Gastrocnemius medialis (tissue), 4 donors: ENCODE data around the gene YBEY.

Source experiments
- POLR2A ChIP-seq, 2 donors: fragments of 450-650 bp; IDR thresholded peaks; one replicate each; pipeline ENCODE4 v1.6.1; 2017; ENCODE audit warnings: antibody characterized with exemption in 2 of 2, mild to moderate bottlenecking in 2 of 2, moderate library complexity in 2 of 2
- TF ChIP-seq, protein P1 (sequence below), 5 experiments: fragments of 450-650 bp in 3 of 5; fragments of 200-600 bp in 2 of 5; sonication (generic) in 2 of 5; IDR thresholded peaks in 4 of 5; conservative IDR thresholded peaks in 1 of 5; 1 replicate in 4 of 5; 2 replicates in 1 of 5; pipeline ENCODE4 v1.5.1; 2016 to 2019; ENCODE audit warnings: antibody characterized with exemption in 5 of 5, mild to moderate bottlenecking in 3 of 5, moderate library complexity in 3 of 5

DNA sequence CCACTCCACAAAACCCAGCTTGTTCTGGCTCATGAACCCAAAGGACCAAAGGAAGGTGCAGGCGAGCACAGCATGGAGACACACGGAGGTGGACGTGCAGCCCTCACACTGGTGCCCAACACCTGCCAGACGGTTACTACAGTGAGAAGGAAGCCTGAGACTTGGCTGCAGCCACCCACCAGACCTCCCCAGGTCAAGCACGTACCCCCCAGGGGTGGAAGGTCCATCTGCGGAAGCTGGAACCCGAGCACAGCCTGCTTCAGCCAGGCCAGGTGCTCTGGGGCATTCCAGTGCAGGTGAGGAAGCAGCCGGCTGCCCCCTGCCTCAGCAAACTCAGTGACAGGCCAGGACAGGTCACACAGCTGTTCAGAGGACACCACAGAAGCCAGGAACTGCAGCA lies 41.5 kb upstream of the YBEY start:
- TF ChIP-seq, protein P1, sequence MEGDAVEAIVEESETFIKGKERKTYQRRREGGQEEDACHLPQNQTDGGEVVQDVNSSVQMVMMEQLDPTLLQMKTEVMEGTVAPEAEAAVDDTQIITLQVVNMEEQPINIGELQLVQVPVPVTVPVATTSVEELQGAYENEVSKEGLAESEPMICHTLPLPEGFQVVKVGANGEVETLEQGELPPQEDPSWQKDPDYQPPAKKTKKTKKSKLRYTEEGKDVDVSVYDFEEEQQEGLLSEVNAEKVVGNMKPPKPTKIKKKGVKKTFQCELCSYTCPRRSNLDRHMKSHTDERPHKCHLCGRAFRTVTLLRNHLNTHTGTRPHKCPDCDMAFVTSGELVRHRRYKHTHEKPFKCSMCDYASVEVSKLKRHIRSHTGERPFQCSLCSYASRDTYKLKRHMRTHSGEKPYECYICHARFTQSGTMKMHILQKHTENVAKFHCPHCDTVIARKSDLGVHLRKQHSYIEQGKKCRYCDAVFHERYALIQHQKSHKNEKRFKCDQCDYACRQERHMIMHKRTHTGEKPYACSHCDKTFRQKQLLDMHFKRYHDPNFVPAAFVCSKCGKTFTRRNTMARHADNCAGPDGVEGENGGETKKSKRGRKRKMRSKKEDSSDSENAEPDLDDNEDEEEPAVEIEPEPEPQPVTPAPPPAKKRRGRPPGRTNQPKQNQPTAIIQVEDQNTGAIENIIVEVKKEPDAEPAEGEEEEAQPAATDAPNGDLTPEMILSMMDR (IDR thresholded peaks at IDR 0.05 in 4 of 5, conservative IDR thresholded peaks at IDR 0.05 in 1 of 5), result no peak
- no peak for TF ChIP-seq POLR2A (IDR thresholded peaks at IDR 0.05)
